Osteoblast (primary cell): ENCODE data around the gene LLGL1. TPM values are rescaled to one million over a fixed set of nuclear protein-coding genes. Genes with fewer than 3 reads are reported as not detected.

Source experiments
- DNase-seq: peaks from one replicate; pipeline ENCODE4 v3.0.0; 2011; ENCODE audit warnings: low spot score, mixed read lengths; ENCODE audit not compliant: insufficient read length; ENCODE audit errors: missing footprints
- H2AFZ ChIP-seq: 2 replicates; pipeline ENCODE4 v1.6.0; 2011; ENCODE audit warnings: mild to moderate bottlenecking, low read length
- H3K27ac ChIP-seq: 2 replicates; pipeline ENCODE4 v1.5.1; 2011; ENCODE audit warnings: mild to moderate bottlenecking, low read depth, low read length, moderate library complexity
- H3K27me3 ChIP-seq: 2 replicates; pipeline ENCODE4 v1.6.0; 2012; ENCODE audit warnings: mild to moderate bottlenecking, control low read depth, inconsistent platforms, low read length, moderate library complexity; ENCODE audit not compliant: insufficient read depth
- H3K36me3 ChIP-seq: 2 replicates; pipeline ENCODE4 v1.5.1; 2011; ENCODE audit warnings: mild to moderate bottlenecking, low read length, control low read depth, moderate library complexity; ENCODE audit not compliant: insufficient read depth
- H3K4me1 ChIP-seq: 2 replicates; pipeline ENCODE4 v1.5.1; 2011; ENCODE audit warnings: mild to moderate bottlenecking, low read length, control low read depth, moderate library complexity; ENCODE audit not compliant: insufficient read depth
- H3K4me2 ChIP-seq: 2 replicates; pipeline ENCODE4 v1.6.0; 2011; ENCODE audit warnings: mild to moderate bottlenecking, low read length; ENCODE audit not compliant: insufficient read depth
- H3K4me3 ChIP-seq: fragments of 200-600 bp; sonication (generic); 3 replicates; pipeline ENCODE4 v1.5.1; 2012; ENCODE audit warnings: mild to moderate bottlenecking, low read length, inconsistent platforms; ENCODE audit not compliant: insufficient read depth
- H3K79me2 ChIP-seq: 2 replicates; pipeline ENCODE4 v1.6.0; 2012; ENCODE audit warnings: mild to moderate bottlenecking, low read length, control low read depth, inconsistent platforms; ENCODE audit not compliant: insufficient read depth
- H3K9me3 ChIP-seq: 2 replicates; pipeline ENCODE4 v1.5.1; 2011; ENCODE audit warnings: low read depth, low read length, control low read depth
- H4K20me1 ChIP-seq: 2 replicates; pipeline ENCODE4 v1.6.0; 2012; ENCODE audit warnings: mild to moderate bottlenecking, low read length, control low read depth; ENCODE audit not compliant: insufficient read depth
- CTCF ChIP-seq: IDR thresholded peaks from 2 replicates; pipeline ENCODE4 v1.5.1; 2011; ENCODE audit warnings: mild to moderate bottlenecking, low read depth, low read length, moderate library complexity; ENCODE audit errors: extremely low read depth
- total RNA-seq: library from RNA; depleted of rRNA; stranded (reverse); fragments of >200 nt; gene quantifications from 2 replicates; pipeline ENCODE4 v1.2.3, GENCODE V29; 2012

LLGL1 gene
- total RNA-seq, 1 donor, result 50.3 TPM

- peak; percentile 62 for DNase-seq
- no peaks in the 10 kb centered on the region for H3K9me3 ChIP-seq
- no peaks in the 10 kb centered on the region for H3K27me3 ChIP-seq
- H2AFZ ChIP-seq, result no peak overlapping the region
- H3K4me3 ChIP-seq, result no peak overlapping the region
- no peak for TF ChIP-seq CTCF
- no peak overlapping the region for H3K4me2 ChIP-seq
- no peak overlapping the region for H3K27ac ChIP-seq
- peaks cover under 1% of the 10 kb centered on the region for H3K79me2 ChIP-seq
- H3K4me1 ChIP-seq, result peaks cover 4% of the 10 kb centered on the region
- H4K20me1 ChIP-seq, result no peaks in the 10 kb centered on the region
- H3K36me3 ChIP-seq, result peaks cover 22% of the 10 kb centered on the region
Measured at GRCh38 chr17:18267927-18268711, 42.7 kb downstream of the LLGL1 start.

GRCh38 chr17:18270046-18270931 lies 44.9 kb downstream of the LLGL1 start:
- Histone ChIP-seq H3K27ac (no peak overlapping the region), H3K9me3 (no peaks in the 10 kb centered on the region), H3K4me1 (peaks cover 4% of the 10 kb centered on the region), H3K79me2 (no peaks in the 10 kb centered on the region), H2AFZ (no peak overlapping the region), H3K27me3 (no peaks in the 10 kb centered on the region), H4K20me1 (no peaks in the 10 kb centered on the region), H3K36me3 (peaks cover 20% of the 10 kb centered on the region), H3K4me3 (no peak overlapping the region), H3K4me2 (no peak overlapping the region)
- peak; percentile 70 for DNase-seq
- TF ChIP-seq CTCF, result no peak

GRCh38 chr17:18277076-18277475 lies 51.6 kb downstream of the LLGL1 start:
- H3K27ac ChIP-seq, result no peak overlapping the region
- no peak for DNase-seq
- TF ChIP-seq CTCF, result no peak
- H2AFZ ChIP-seq, result no peak overlapping the region
- no peaks in the 10 kb centered on the region for H3K79me2 ChIP-seq
- H3K4me2 ChIP-seq, result no peak overlapping the region
- no peaks in the 10 kb centered on the region for H3K9me3 ChIP-seq
- no peaks in the 10 kb centered on the region for H3K27me3 ChIP-seq
- H3K4me1 ChIP-seq, result no peaks in the 10 kb centered on the region
- peaks cover 69% of the 10 kb centered on the region for H3K36me3 ChIP-seq
- H3K4me3 ChIP-seq, result no peak overlapping the region
- no peaks in the 10 kb centered on the region for H4K20me1 ChIP-seq

GRCh38 chr17:18278867-18279266 lies 53.4 kb downstream of the LLGL1 start:
- Histone ChIP-seq H3K4me1 (no peaks in the 10 kb centered on the region), H2AFZ (no peak overlapping the region), H3K4me2 (no peak overlapping the region), H4K20me1 (no peaks in the 10 kb centered on the region), H3K4me3 (no peak overlapping the region), H3K27ac (no peak overlapping the region), H3K27me3 (no peaks in the 10 kb centered on the region), H3K79me2 (no peaks in the 10 kb centered on the region), H3K36me3 (peaks cover 73% of the 10 kb centered on the region), H3K9me3 (no peaks in the 10 kb centered on the region)
- DNase-seq, result peak; percentile 47
- TF ChIP-seq CTCF, result no peak
